GM23248 (cell line): ENCODE results near the gene FAM151A. TPM values are rescaled to one million over a fixed set of nuclear protein-coding genes. Genes with fewer than 3 reads are reported as not detected.

Experiments
- DNase-seq: peaks from one replicate; pipeline ENCODE4 v3.0.0-alpha.2; 2015
- H2AFZ ChIP-seq: fragments of 200-600 bp; sonication (generic); 2 replicates; pipeline ENCODE4 v1.6.1; 2016; ENCODE audit warnings: antibody characterized with exemption
- H3F3A ChIP-seq: fragments of 200-600 bp; sonication (generic); 2 replicates; pipeline ENCODE4 v1.6.1; 2016; ENCODE audit warnings: mild to moderate bottlenecking, antibody characterized with exemption, mixed run types; ENCODE audit not compliant: insufficient read depth
- H3K27ac ChIP-seq: fragments of 200-600 bp; sonication (generic); 2 replicates; pipeline ENCODE4 v1.5.1; 2016; ENCODE audit warnings: mild to moderate bottlenecking
- H3K27me3 ChIP-seq: fragments of 200-600 bp; sonication (generic); replicated peaks from 2 replicates; pipeline ENCODE4 v1.6.1; 2016; ENCODE audit warnings: mild to moderate bottlenecking; ENCODE audit not compliant: insufficient read depth
- H3K36me3 ChIP-seq: fragments of 200-600 bp; sonication (generic); 2 replicates; pipeline ENCODE4 v1.6.1; 2016; ENCODE audit warnings: low read depth, mild to moderate bottlenecking
- H3K4me1 ChIP-seq: fragments of 200-600 bp; sonication (generic); 2 replicates; pipeline ENCODE4 v1.6.1; 2016; ENCODE audit warnings: mild to moderate bottlenecking; ENCODE audit not compliant: insufficient read depth
- H3K4me2 ChIP-seq: fragments of 200-600 bp; sonication (generic); one replicate; pipeline ENCODE4 v1.6.1; 2016; ENCODE audit warnings: mild to moderate bottlenecking; ENCODE audit not compliant: unreplicated experiment
- H3K4me3 ChIP-seq: fragments of 200-600 bp; sonication (generic); 2 replicates; pipeline ENCODE4 v1.5.1; 2016; ENCODE audit warnings: mild to moderate bottlenecking
- H3K79me2 ChIP-seq: fragments of 200-600 bp; sonication (generic); 2 replicates; pipeline ENCODE4 v1.6.1; 2016; ENCODE audit warnings: mild to moderate bottlenecking; ENCODE audit not compliant: insufficient read depth
- H3K9ac ChIP-seq: fragments of 200-600 bp; sonication (generic); 2 replicates; pipeline ENCODE4 v1.6.1; 2016; ENCODE audit warnings: mild to moderate bottlenecking
- H3K9me2 ChIP-seq: fragments of 200-600 bp; sonication (generic); 2 replicates; pipeline ENCODE4 v1.6.1; 2016; ENCODE audit warnings: mixed run types, mild to moderate bottlenecking, moderate library complexity; ENCODE audit not compliant: insufficient read depth
- H3K9me3 ChIP-seq: fragments of 200-600 bp; sonication (generic); one replicate; pipeline ENCODE4 v1.6.1; 2017; ENCODE audit warnings: low read depth
- H4K20me1 ChIP-seq: fragments of 200-600 bp; sonication (generic); 2 replicates; pipeline ENCODE4 v1.6.0; 2016; ENCODE audit not compliant: insufficient read depth
- EZH2 ChIP-seq: fragments of 200-600 bp; sonication (generic); IDR thresholded peaks from 2 replicates; pipeline ENCODE4 v1.6.1; 2018; ENCODE audit warnings: antibody characterized with exemption, mild to moderate bottlenecking; ENCODE audit not compliant: insufficient read depth, poor library complexity, severe bottlenecking
- EZH2phosphoT487 ChIP-seq: fragments of 200-600 bp; sonication (generic); IDR thresholded peaks from 2 replicates; pipeline ENCODE4 v1.6.1; 2018; ENCODE audit warnings: antibody characterized with exemption, moderate library complexity, mild to moderate bottlenecking, low read depth; ENCODE audit not compliant: insufficient read depth
- WGBS, 2 experiments: methylation state at CpG; one replicate each; pipeline ENCODE4 v1.1.6; 2015 to 2017; ENCODE audit warnings: low lambda C conversion rate in 2 of 2, low coverage in 1 of 2; ENCODE audit errors: missing lambda C conversion rate in 2 of 2; 5-methylcytosine and 5-hydroxymethylcytosine counted together
- in situ Hi-C: fragments of 300-500 bp; cut with MboI; formaldehyde crosslinking; loops from 2 replicates; pipeline ENCODE4 v1.15.0; 2020
- polyA plus RNA-seq: library from polyadenylated mRNA; unstranded; fragments of >200 nt; fragmentation: Nextera tagmentation; extraction: Ambion mirVana; gene quantifications from 2 replicates; pipeline ENCODE4 v1.2.1, GENCODE V29; 2016
- total RNA-seq: library from RNA; depleted of rRNA; stranded (reverse); fragments of >200 nt; shearing (Covaris generic); gene quantifications from 2 replicates; pipeline ENCODE4 v1.2.3, GENCODE V29; 2014; rRNA removed

The FAM151A gene
- not detected in 2 replicates for total RNA-seq
- polyA plus RNA-seq: 0.09 TPM in 1 of 2 replicates, not detected in the other

- in situ Hi-C loops: no loop called here
- Histone ChIP-seq H3K4me2 (no peak within 1 kb of the TSS), H3K4me3 (no peak within 1 kb of the TSS), H2AFZ (no peak within 1 kb of the TSS), H3K9ac (no peak within 1 kb of the TSS), H4K20me1 (no peaks in the 10 kb centered on the region), H3K9me2 (no peaks in the 10 kb centered on the region), H3K4me1 (no peaks in the 10 kb centered on the region), H3F3A (no peaks in the 10 kb centered on the region), H3K79me2 (no peaks in the 10 kb centered on the region), H3K36me3 (no peaks in the 10 kb centered on the region), H3K9me3 (no peaks in the 10 kb centered on the region), H3K27me3 (no peaks in the 10 kb centered on the region), H3K27ac (no peak within 1 kb of the TSS)
- TF ChIP-seq EZH2 (no peak), EZH2phosphoT487 (no peak)
- WGBS, 2 experiments: 66 to 68% methylated on average over 18 of the region's 18 CpGs
- DNase-seq: no peak
Observed at GRCh38 chr1:54623216-54624007, at the start of gene FAM151A. Gene FAM151A (minus strand): TSS chr1:54623525. CDS start chr1:54623395, 130 bp downstream.

DNA sequence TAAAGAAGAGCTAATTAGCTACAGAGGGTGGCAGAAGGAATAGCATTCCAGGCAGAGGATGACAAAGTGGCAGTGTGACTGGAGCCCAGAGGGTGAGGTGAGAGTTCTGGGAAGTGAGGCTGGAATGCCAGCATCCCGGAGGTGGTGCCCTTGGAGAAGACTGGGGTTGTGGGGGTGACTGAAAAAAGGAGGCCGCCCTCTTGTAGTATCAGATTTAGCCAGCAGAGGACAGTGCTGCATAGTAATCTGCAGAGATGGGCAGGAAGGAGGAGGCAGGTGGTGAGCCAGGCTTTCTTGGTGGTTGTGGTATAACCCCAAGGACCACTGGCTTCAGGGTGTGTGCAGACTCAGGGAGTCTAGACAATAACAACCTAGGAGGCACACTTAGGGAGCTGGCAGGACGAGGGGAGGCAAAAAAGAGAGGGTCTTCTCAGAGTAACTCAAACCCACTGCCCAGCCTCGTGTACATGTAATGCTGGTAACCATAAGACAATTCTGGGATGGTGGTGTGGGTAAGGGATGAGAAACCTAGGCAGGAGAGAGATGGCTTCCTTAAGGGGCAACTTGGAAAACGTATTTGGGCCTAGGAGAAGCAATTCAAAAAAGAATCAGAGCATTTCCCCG, 48.8 kb upstream of the FAM151A start:
- Histone ChIP-seq H3K4me1 (no peaks in the 10 kb centered on the region), H3K9ac (no peak overlapping the region), H3K9me2 (no peaks in the 10 kb centered on the region), H2AFZ (no peak overlapping the region), H3F3A (no peaks in the 10 kb centered on the region), H3K79me2 (no peaks in the 10 kb centered on the region), H3K27ac (no peak overlapping the region), H3K36me3 (no peaks in the 10 kb centered on the region), H3K4me3 (no peak overlapping the region), H4K20me1 (no peaks in the 10 kb centered on the region), H3K9me3 (no peaks in the 10 kb centered on the region), H3K27me3 (no peaks in the 10 kb centered on the region), H3K4me2 (no peak overlapping the region)
- WGBS, 2 experiments: 41 to 46% methylated on average over 6 of the region's 6 CpGs
- TF ChIP-seq EZH2 (no peak), EZH2phosphoT487 (no peak)
- in situ Hi-C loops: no loop called here
- peak; percentile 70 for DNase-seq

DNA sequence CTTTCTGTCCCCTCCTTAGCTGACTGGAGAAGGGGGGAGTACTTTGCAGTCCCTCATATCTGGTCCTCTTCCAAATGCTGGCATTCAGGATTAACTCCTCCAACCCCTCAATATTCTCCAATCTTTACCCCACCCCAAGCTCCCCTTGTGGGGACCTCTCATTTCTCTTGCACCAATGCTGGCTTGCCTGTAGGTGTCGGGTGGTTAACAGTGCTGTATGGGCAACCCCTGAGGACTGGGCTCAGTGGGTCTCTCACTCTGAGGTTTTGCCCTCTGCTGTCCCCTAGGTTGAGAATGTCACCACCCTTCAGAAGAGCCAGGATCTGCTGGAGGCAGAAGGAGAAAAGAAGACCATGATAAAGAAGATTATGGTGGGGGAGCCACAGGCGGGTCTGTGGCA, 45.2 kb upstream of the FAM151A start:
- in situ Hi-C loops: no loop called here
- 50 to 72% methylated on average over 1 to 2 of the region's 2 CpGs for WGBS, 2 experiments

DNA sequence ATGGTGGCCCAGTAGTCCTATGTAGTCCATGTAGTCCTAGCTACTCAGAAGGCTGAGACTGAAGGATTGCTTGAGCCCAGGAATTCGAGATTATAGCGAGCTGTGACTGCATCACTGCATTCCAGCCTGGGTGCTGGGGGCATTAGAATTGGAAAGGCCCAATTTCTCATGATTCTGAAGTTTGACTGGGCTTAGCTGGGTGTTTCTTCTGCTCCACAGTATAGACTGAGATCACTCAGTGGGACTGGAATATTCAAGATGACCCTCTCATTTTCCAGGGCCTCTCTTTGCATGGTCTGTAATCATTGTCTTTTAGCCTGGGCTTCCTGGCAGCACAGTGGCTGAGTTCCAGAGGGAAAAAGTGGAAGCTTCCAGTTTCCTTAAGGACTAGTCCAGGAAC, 44.5 kb upstream of the FAM151A start:
- no peak for DNase-seq

More for the DNA sequence above, 45.2 kb upstream of the FAM151A start:
- Histone ChIP-seq H3K4me3 (no peak overlapping the region), H3K4me2 (no peak overlapping the region), H3K79me2 (no peaks in the 10 kb centered on the region), H3K27me3 (no peaks in the 10 kb centered on the region), H3K36me3 (no peaks in the 10 kb centered on the region), H3K9me3 (no peaks in the 10 kb centered on the region), H3K9ac (no peak overlapping the region), H3K27ac (no peak overlapping the region), H4K20me1 (no peaks in the 10 kb centered on the region), H3F3A (no peaks in the 10 kb centered on the region), H3K4me1 (no peaks in the 10 kb centered on the region), H2AFZ (no peak overlapping the region), H3K9me2 (no peaks in the 10 kb centered on the region)
- TF ChIP-seq EZH2 (no peak), EZH2phosphoT487 (no peak)
- no peak for DNase-seq

More for the DNA sequence above, 44.5 kb upstream of the FAM151A start:
- in situ Hi-C loops: no loop called here
- Histone ChIP-seq H3K9me2 (no peaks in the 10 kb centered on the region), H3K9ac (no peak overlapping the region), H3K4me1 (no peaks in the 10 kb centered on the region), H3K9me3 (no peaks in the 10 kb centered on the region), H3K36me3 (no peaks in the 10 kb centered on the region), H3K4me3 (no peak overlapping the region), H3K27ac (no peak overlapping the region), H3K27me3 (no peaks in the 10 kb centered on the region), H3K79me2 (no peaks in the 10 kb centered on the region), H3K4me2 (no peak overlapping the region), H4K20me1 (no peaks in the 10 kb centered on the region), H2AFZ (no peak overlapping the region), H3F3A (no peaks in the 10 kb centered on the region)
- WGBS, 2 experiments: 68 to 74% methylated on average over 2 of the region's 2 CpGs
- TF ChIP-seq EZH2phosphoT487 (no peak), EZH2 (no peak)
